ENCODE results near the gene SPINDOC.
"Not testable (repeated sequence)": the region's sequence is repeated elsewhere in the genome, so short reads cannot be mapped to it uniquely, and the experiment has no call there.

Gene SPINDOC

DNA sequence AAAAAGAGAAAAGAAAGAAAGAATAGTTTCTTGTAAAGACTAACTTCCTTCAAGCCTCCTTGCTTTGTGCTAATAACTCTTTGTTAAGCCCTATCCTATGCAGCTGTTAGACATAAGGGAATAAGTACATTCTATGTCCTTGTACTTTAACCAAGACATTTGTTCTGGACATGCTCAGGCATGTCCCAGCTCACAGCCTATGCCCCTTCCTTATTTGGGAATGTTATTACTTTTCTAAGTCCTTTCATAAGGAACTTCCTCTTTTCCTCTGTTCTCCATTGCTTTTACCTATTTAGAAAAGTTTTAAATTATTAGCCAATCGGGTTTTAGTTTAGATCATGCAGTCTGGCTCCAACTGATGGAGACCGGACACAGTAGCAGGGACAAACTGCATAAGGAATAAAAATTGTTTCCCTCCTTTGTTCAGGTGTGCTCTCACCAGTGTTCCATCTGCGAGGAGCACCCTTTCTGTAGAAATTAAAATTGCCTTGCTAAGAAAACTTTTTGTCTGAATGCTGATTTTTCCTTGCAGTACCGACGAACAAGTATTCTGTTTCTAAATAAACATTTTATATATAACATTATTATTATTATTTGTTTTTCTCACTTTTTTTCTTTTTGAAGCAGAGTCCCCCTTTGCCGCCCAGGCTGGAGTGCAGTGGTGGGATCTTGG, 21.6 kb upstream of the SPINDOC start:
- DNase-seq: no peak

DNA sequence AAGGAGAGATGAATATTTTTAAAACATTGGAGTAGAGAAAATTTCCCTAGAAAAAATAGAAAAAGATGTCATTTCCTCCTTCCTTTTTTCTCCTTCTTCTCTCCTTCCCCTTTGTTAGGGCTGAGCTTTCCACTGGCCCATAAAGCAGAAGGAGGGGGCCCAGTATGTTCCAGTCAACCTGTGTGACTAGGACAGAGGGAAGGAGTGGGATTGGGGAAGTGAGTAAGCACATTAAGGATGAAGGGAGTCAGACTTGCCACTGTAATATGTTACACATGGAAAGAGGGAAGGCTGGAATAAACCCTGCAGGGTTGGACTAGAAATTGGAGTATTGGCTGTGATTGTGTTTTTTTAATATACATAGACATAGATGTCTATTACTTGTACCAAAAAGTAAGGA, 20.1 kb upstream of the SPINDOC start:
- DNase-seq: no peak

DNA sequence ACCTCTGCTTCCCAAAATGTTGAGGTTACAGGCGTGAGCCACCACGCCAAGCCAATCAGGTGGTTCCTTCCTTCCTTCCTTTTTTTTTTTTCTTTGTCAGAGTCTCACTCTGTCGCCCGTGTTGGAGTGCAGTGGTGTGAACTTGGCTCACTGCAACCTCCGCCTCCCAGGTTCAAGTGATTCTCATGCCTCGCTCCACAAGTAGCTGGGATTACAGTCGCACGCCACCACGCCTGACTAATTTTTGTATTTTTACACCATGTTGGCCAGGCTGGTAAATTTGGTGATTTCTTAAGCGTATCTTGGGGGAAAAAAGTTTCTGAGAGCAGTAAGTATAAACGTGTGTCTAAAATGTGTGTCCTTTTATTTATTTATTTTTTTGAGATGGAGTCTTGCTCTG, 18.2 kb upstream of the SPINDOC start:
- no peak for DNase-seq

DNA sequence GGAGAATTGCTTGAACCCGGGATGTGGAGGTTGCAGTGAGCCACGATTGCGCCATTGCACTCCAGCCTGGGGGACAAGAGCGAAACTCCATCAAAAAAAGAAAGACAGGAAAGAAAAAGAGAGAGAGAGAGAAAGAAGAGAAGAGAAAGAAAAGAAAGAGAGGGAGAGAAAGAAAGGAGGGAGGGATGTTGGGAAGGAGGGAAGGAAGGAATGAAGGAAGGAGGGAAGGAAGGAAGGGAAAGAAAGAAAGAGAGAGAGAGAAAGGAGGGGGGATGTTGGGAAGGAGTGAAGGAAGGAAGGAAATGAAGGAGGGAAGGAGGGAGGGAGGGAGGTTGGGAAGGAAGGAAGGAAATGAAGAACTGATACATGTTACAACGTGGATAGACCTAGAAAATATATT, 12.3 kb upstream of the SPINDOC start:
- DNase-seq: no peak

- DNase-seq: no peak
Measured at GRCh38 chr11:63802637-63803414, 10.4 kb upstream of the SPINDOC start.

DNA sequence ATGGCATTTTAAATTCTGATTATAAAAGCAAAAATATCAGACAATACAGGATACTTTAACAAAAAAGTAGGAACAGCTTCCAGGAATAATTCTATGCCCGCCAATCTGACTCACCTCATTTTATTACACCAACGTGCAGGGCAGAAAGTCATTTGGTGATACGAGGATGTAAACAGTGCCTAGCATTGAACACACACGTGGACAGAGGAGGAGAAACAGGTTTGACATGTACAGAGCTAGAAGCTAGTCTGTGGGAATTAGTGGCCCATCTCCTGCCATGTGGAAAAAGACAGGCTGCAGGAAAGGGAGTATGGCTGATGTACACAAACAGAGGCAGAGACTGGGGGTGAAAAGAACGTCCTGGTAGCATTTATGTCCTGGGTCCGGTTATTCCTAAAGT, 9.0 kb upstream of the SPINDOC start:
- no peak for DNase-seq

DNA sequence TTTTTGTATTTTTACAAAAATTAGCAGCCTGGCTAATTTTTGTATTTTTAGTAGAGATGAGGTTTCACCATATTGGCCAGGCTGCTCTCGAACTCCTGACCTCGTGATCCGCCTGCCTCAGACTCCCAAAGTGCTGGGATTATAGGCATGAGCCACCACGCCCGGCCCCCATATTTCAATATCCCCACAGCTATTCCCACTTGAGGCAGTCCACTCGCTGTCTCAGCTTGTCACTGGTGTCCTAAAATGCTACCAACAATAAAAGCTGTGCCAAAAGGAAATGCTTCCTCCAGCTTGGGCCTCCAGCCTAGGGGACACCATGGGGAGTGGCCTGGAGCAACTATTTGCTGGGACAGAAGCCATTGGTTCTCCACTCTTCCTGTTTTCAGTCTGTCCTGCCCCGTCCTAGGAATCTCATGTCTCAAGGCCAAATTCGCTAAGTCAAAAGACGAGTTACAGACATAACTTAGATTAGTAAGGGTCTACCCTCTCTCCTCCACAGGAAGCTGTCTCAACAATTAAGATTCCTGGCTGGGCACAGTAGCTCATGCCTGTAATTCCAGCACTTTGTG, 7.3 kb upstream of the SPINDOC start:
- no peak for DNase-seq

- DNase-seq: not testable (repeated sequence)
Measured at GRCh38 chr11:63810383-63810782, 2.9 kb upstream of the SPINDOC start.

- no peak for DNase-seq
Measured at GRCh38 chr11:63811522-63811921, 1.7 kb upstream of the SPINDOC start.

DNA sequence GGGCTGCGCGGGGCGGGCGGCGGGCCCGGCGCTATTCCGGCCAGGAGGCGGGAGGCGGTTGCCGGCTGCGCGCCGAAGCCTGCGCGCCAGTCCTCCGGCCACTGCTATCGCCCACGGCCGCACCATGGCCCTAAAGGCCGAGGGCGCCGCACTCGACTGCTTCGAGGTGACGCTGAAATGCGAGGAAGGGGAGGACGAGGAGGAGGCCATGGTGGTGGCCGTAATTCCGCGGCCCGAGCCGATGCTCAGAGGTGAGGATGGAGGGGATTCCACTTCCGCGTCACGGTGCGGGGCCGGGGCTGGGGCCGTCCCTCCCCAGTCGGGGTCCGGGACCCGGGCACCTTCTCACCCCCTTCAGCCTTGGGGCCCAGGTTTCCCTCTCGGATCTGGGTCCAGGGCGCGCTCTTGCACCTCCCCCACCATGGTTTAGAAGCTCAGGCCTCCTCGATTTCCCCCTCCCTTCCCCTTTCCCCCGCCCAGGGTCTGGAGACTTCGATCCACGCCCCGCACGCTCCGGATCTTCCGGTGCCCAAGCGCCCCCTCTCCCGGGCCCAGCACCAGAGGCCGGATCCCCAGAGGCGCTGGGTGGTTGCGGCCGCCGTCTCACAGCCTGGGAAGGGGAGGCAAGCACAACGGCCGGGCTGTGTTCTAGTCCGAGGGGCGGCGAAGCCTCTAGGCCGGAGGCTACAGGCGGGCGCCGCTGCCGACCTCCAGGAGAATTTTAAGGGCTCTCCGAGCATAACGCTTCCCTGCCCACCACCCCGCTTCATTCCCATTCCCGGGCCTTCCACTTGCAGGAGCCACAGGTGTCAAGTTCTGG, 517 bp downstream of the SPINDOC start:
- peak; percentile 28 for DNase-seq

GRCh38 chr11:63814383-63814736, 1.1 kb downstream of the SPINDOC start:
- DNase-seq: no peak

GRCh38 chr11:63816166-63816565, 2.9 kb downstream of the SPINDOC start:
- DNase-seq: no peak

GRCh38 chr11:63816732-63817131, 3.5 kb downstream of the SPINDOC start:
- DNase-seq: no peak

- no peak for DNase-seq
Measured at GRCh38 chr11:63817758-63818498, 4.7 kb downstream of the SPINDOC start.

DNA sequence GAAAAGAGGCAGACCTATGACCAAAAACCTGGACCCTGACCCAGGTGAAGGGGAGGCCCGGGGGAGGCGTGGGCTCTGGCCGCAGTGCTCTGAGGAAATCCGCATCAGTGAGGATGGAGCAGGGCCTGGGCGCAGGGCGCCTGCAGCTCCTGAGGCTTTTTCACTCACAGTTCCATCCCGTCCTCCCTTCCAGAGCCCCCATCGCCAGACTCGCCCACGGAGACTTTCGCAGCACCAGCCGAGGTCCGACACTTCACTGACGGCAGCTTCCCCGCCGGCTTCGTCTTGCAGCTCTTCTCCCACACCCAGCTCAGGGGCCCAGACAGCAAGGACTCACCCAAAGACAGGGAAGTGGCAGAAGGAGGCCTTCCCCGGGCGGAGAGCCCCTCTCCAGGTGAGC, 5.4 kb downstream of the SPINDOC start:
- no peak for DNase-seq

GRCh38 chr11:63821411-63821810, 8.2 kb downstream of the SPINDOC start:
- DNase-seq: no peak

- no peak for DNase-seq
Measured at GRCh38 chr11:63826471-63827190, 13.4 kb downstream of the SPINDOC start.

DNA sequence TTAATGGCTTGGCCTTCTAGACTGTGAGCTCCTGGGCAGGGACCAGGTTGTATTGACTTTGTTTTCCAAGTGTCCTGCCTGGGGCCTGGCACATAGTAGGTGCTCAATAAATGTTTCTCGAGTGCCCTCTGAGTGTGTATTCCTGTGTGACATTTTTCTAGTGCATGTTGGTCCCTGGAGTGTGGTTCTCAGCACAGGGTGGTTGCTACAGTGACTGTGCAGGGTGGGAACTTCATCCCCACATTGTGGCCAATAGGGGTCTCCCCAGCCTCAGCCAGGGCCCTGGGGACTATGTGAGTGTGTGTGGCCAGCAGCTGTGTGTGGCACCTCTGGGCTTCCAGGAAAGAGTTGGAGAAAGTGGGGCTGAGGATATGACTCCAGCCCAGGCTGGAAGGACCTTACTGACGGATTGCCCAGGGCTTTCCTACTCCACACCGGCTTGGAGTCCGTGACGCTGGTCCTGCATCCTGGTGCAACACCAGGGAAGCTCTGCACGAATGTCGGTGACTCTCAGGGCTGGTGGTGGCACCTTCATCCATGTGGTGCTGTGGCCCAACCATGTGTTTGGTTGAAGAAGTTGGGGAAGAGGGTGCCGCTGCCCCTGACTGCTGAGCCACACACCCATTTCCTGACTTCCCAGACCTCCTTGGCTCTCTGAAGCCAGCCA, 16.7 kb downstream of the SPINDOC start:
- DNase-seq: no peak

DNA sequence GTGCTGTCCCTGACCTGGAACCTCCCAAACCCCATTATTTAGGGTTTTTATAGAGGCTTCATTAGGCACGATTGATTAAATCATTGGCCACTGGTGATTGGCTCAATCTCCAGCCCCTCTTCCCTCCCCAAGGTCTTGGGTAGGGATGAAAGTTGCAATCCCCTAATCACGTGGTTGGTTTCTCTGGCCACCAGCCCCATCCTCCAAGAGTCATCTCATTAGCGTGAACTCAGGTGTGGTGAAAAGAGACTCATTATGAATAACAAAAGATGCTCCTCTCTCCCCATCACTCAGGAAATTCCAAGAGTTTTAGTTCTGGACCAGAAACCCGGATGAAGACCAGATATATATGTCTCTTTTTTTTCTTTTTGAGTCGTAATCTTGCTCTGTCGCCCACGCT, 18.1 kb downstream of the SPINDOC start:
- no peak for DNase-seq

DNA sequence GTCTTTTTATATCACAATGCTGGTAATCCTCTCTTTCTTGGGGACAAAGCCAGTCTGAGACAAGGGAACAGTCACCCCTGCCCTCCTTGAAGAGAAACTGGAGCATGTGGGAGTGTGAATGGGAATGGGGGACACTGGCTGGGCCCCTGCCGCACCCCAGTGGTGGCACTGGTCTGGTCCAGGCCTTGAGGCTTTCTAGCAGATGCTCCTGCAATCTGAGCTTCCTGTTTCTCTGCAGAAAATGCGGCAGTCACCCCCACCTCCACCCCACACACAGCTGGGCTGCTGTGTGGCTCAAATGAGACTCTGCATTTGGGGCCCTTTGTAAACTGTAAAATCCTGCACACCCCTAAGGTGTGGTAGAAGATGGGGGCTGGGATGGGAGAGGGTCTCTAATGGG, 19.1 kb downstream of the SPINDOC start:
- no peak for DNase-seq

DNA sequence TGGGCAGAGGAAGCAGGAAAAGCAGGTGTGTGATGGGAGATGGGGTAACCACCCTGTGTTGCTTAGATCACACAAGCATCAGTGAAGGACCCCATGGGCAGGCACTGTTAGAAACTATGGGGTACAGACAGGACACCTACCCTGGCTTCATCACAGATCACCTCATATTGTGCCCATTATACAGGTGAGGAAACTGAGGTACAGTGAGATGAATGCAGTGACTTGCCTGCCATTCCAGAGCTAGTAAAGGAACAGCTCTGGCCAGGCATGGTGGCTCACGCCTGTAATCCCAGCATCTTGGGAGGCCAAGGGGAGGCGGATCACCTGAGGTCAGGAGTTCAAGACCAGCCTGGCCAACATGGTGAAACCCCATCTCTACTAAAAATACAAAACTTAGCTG, 19.8 kb downstream of the SPINDOC start:
- no peak for DNase-seq
